Measurements from ENCODE around the gene AR. TPM values are rescaled to one million over a fixed set of nuclear protein-coding genes. Genes with fewer than 3 reads are reported as not detected.

Gene AR
- polyA plus RNA-seq, 1 experiment: 13.1 TPM

DNA sequence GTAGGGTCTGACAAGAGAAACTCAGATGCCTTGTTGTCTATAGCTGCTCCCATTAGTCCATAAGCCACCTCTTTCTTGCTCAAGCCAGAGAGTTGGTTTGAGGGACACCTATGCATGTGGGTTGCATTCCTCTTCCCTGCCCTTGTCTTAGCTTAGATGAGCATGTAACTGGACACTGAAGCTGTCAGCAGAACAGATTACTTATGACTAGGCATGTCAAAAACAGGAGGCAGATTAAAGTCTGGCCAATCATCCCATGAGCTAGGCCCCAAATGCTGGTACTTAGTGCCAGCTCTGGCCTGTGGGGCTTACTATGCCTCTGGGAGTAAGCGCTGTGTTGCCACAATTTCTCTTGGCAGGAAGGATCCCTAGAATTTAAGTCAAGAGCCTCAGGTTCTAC lies 215.2 kb downstream of the AR start:
- no peak overlapping the region for H3K27ac ChIP-seq (ENCODE audit: low read depth, low read length)
- H3K9me3 ChIP-seq (ENCODE audit: control insufficient read depth, insufficient read depth, low read length): no peaks in the 10 kb centered on the region
- CTCF ChIA-PET: no interaction called here
- H3K27me3 ChIP-seq (ENCODE audit: control insufficient read depth, insufficient read depth, low read length): no peaks in the 10 kb centered on the region
- POLR2A ChIA-PET: no interaction called here
- H3K4me3 ChIP-seq (ENCODE audit: low read depth, low read length): no peak overlapping the region
- TF ChIP-seq, protein P1, sequence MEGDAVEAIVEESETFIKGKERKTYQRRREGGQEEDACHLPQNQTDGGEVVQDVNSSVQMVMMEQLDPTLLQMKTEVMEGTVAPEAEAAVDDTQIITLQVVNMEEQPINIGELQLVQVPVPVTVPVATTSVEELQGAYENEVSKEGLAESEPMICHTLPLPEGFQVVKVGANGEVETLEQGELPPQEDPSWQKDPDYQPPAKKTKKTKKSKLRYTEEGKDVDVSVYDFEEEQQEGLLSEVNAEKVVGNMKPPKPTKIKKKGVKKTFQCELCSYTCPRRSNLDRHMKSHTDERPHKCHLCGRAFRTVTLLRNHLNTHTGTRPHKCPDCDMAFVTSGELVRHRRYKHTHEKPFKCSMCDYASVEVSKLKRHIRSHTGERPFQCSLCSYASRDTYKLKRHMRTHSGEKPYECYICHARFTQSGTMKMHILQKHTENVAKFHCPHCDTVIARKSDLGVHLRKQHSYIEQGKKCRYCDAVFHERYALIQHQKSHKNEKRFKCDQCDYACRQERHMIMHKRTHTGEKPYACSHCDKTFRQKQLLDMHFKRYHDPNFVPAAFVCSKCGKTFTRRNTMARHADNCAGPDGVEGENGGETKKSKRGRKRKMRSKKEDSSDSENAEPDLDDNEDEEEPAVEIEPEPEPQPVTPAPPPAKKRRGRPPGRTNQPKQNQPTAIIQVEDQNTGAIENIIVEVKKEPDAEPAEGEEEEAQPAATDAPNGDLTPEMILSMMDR (IDR thresholded peaks at IDR 0.05; ENCODE audit: low read depth, low read length): no peak
- DNase-seq (ENCODE audit: low read depth, low spot score): no peak

DNA sequence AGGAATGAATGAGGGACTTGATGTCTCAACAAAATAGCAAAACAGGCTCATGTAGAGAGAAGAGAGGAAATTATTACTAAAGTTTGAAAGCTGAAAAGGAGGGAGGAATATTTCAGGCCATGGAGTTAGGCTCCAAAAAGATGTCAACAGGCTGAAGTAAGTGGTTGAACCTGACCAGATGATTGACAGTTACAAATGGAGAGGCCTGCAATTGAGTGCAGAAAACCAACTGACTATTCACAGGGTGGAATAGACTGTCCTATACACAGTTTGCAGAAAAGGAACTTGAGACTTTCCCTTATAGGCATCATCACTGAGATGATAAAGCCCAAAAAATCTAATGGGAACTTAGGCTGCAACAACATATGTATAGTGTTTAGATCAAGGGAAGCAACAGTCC lies 233.3 kb downstream of the AR start:
- TF ChIP-seq, protein P1 (IDR thresholded peaks at IDR 0.05; ENCODE audit: low read depth, low read length): no peak
- CTCF ChIA-PET: no interaction called here
- no peaks in the 10 kb centered on the region for H3K27me3 ChIP-seq (ENCODE audit: control insufficient read depth, insufficient read depth, low read length)
- no peaks in the 10 kb centered on the region for H3K9me3 ChIP-seq (ENCODE audit: control insufficient read depth, insufficient read depth, low read length)
- no peak overlapping the region for H3K4me3 ChIP-seq (ENCODE audit: low read depth, low read length)
- H3K27ac ChIP-seq (ENCODE audit: low read depth, low read length): no peak overlapping the region
- no peak for DNase-seq (ENCODE audit: low read depth, low spot score)
- POLR2A ChIA-PET: no interaction called here

DNA sequence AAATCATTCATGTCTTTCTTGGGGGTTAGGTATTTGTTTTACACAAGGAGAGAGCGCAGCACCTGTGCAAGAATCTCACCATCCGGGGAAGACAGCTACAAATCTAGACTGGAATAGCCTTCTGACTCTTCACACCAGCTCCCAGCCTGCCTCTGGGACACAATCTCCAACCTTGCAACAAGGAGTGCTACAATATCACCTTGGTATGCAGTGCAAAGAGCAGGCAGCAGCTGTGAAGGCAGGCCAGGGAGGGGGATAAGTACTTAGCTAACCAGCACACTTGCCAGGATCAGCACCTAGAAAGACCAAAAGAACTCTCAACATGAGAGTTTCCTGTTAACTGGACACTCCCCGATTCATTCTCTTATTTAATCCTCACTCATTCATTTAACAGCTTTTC lies 235.3 kb downstream of the AR start:
- TF ChIP-seq, protein P1 (IDR thresholded peaks at IDR 0.05; ENCODE audit: low read depth, low read length): no peak
- no peaks in the 10 kb centered on the region for H3K27me3 ChIP-seq (ENCODE audit: control insufficient read depth, insufficient read depth, low read length)
- POLR2A ChIA-PET: no interaction called here
- H3K4me3 ChIP-seq (ENCODE audit: low read depth, low read length): no peak overlapping the region
- H3K27ac ChIP-seq (ENCODE audit: low read depth, low read length): no peak overlapping the region
- CTCF ChIA-PET: no interaction called here
- DNase-seq (ENCODE audit: low read depth, low spot score): no peak
- no peaks in the 10 kb centered on the region for H3K9me3 ChIP-seq (ENCODE audit: control insufficient read depth, insufficient read depth, low read length)
